HG03108 (cell line): ENCODE data around the gene TIMMDC1.
"Not testable (repeated sequence)": the region's sequence is repeated elsewhere in the genome, so short reads cannot be mapped to it uniquely, and the experiment has no call there.

ENCODE experiments used
- ATAC-seq: cut with Tn5 transposase; IDR thresholded peaks from one replicate; pipeline ENCODE4 v1.9.1; 2021; ENCODE audit warnings: moderate library complexity; ENCODE audit not compliant: unreplicated experiment

TIMMDC1 gene

GRCh38 chr3:119553823-119554415 is 55.6 kb downstream of the TIMMDC1 start:
- no peak for ATAC-seq

- no peak for ATAC-seq
Observed at GRCh38 chr3:119555309-119555735, 57.0 kb downstream of the TIMMDC1 start.

- no peak for ATAC-seq
Observed at GRCh38 chr3:119555929-119556328, 57.6 kb downstream of the TIMMDC1 start.

GRCh38 chr3:119557192-119557876 is 59.0 kb downstream of the TIMMDC1 start:
- ATAC-seq: no peak

- no peak for ATAC-seq
Observed at GRCh38 chr3:119557877-119558269, 59.5 kb downstream of the TIMMDC1 start.

- ATAC-seq: no peak
Observed at GRCh38 chr3:119558626-119559317, 60.4 kb downstream of the TIMMDC1 start.

GRCh38 chr3:119559441-119559963 is 61.2 kb downstream of the TIMMDC1 start, which contains the start of gene CD80:
CD80 (minus strand) TSS chr3:119559614; CDS start chr3:119557728, 1,886 bp downstream.
- peak; percentile 39 for ATAC-seq

- no peak for ATAC-seq
Observed at GRCh38 chr3:119560160-119560559, 61.8 kb downstream of the TIMMDC1 start.

- ATAC-seq: peak; percentile 73
Observed at GRCh38 chr3:119562307-119562961, 64.1 kb downstream of the TIMMDC1 start.

GRCh38 chr3:119563334-119563733 is 65.0 kb downstream of the TIMMDC1 start:
- not testable (repeated sequence) for ATAC-seq

- no peak for ATAC-seq
Observed at GRCh38 chr3:119569156-119569555, 70.8 kb downstream of the TIMMDC1 start.

GRCh38 chr3:119570229-119570628 is 71.9 kb downstream of the TIMMDC1 start:
- ATAC-seq: no peak

- ATAC-seq: no peak
Observed at GRCh38 chr3:119571230-119571629, 72.9 kb downstream of the TIMMDC1 start.

GRCh38 chr3:119571688-119572087 is 73.3 kb downstream of the TIMMDC1 start:
- ATAC-seq: no peak
